NCI-H226 (cell line): ENCODE results near the gene DNHD1.

Experiments
- DNase-seq: peaks from one replicate; pipeline ENCODE4 v3.0.0-alpha.2; 2015

DNHD1 gene, protein sequence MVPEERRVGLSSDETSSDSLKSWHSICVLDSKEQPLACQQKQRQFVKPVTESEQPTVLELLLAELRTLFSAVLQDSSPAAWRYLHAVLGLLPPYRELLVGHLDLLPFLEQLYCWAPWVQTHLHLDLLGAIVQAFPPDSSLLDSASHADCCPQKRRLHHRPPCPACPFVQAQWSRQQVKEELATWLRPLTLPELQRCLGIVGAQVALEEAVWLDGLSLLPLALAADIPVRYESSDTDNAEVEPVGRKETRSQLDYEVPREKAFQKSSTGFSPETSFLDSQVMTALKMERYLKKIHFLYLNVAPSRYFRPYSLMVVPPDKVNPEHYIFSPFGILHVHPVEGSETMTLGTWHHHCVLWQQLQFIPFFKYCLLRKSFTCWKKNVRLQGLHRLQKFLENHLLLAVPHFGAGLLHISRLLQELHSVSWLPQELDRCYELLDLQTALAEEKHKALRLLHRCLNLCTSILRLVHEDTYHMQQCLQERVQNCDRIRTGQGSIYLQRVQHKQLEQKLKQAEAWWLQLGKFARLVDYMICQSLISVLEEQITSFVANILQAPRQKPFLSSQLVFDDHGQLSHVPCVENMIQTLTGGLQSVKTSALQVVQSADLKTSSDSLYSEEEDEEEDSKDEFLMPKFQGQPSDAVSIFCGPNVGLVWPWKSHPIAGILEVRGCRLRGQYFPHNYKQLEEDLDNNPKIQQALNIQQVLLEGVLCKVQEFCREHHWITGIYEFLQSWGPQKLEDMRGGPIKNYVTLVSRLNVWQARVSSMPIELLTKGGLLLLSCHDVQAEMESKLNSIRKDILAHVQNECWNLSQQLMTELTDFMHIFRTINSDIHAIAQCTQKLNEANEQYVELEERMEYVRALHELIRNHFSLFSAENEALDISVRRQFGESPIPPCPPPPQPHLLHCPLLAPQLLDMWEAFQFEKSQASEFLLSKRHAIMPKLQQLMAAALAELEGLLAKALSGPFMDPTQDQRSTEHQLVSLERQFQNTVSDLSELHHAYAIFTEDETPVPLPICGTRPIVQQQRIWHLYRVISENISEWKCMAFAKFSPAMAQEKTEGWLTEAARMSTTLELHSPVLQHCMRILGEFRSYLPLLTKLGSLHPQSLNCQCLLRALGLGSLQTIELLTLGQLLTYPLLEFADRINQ (N-terminal part only)

GRCh38 chr11:6497069-6497839, at the start of gene DNHD1:
Gene DNHD1 (plus strand): TSS chr11:6497280. CDS start chr11:6498216, 936 bp downstream.
- DNase-seq: no peak

- DNase-seq: no peak
Observed at GRCh38 chr11:6448574-6448973, 48.5 kb upstream of the DNHD1 start.

DNA sequence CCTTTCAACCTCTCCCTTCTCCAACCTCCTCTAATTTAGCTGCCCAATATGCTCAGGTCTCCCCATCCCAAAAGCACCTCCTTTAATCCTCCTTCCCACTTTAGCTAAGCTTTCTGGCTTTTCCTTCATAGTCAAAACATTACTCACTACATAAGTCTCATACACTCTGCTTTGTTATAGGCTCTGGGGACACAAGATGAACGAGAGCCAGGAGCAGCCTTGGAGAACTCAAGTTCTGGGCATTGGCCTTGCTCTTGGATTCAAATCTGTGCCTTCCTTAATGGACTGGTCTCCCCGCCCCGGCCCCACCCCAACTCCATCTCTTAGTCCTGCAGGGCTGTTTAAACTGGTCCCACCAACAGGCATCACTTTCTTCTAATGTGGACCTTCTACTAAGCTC, 44.9 kb upstream of the DNHD1 start:
- DNase-seq: no peak

DNA sequence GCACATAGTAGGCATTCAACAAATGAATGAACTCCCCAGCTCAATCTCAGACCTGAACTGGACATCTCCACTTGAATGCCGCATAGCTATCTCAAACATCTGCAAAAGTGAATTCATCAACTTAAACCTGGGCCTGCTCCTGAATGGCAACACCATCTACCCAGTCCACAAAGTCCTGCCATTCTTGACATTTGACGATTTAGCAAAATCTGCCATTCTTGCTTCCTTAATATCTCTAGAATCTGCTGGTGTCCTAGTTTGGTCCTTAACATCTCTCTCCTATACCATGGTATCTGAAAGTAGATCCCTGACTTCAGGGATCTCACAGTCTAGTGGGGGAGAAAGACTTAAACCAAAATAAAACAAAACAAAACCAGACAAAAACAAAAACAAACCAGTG, 43.9 kb upstream of the DNHD1 start:
- DNase-seq: no peak

- DNase-seq: no peak
Observed at GRCh38 chr11:6455070-6455469, 42.0 kb upstream of the DNHD1 start.

- DNase-seq: no peak
Observed at GRCh38 chr11:6456361-6457073, 40.6 kb upstream of the DNHD1 start.

DNA sequence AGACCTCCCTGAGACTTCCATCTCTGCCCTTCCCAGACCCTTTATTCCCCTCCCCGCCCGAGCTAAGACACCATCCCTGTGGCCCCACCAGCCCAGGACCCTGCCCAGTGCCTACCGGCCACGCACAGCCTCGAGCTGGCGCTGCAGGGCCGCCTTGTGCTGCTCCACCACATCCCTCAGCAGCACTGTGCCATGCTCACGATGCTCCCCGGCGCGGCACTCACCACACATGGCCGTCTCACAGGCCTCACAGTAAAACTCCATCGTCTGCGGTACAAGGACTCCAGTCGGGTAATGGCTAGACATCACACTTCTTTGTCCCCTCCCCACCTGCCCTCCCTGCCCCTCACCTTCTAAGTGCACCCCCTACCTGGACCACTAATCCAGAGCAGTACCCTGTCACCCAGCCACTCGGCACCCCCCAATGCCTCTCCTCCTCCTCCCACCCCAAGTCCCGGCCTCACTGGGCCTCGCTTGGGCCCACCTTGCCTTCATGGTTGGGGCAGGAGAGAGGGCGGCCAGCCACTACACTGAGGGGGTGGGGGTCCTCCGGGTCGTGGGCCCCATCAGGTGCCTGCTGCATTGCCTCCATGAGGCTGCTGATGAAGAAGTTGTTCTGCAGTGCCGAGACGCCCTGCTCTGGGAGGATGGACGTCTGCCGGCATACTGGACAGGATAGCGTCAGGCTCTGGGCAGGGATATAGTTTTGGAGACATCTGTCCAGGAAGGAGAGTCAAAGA, 39.3 kb upstream of the DNHD1 start:
- no peak for DNase-seq

DNA sequence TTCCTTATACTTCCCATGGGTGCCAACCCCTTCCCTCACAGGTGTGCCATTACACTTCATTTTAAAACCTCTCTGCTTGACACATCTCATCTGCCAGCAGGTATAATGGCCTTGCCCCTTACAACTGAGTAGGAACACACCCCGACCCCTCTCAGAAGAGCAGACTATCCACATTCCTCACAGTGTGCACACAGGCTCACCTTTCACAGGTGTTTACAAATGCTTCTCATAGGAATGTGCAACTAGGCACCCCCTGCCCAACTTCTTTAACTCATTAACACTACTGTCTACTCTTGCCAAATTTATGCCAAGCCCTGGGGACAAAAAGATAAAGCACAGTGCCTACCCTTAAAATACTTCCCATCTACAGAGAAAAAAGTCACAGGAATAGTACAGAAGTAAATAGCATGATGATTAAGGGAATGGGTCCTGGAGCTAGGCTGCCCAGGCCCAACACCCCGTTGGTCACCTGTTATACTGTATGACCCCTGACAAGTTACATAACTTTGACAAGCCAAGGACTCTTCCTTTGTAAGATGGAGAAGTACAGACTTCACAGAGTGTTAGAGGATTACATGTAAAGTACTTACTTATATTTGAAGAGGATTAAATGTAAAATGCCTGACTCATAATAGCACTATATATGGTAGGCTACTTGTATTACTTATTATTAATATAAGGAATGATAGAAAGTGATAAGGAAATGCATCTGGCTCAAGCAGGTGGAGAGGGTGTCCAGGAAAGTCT, 38.6 kb upstream of the DNHD1 start:
- no peak for DNase-seq

GRCh38 chr11:6459099-6459450, 38.0 kb upstream of the DNHD1 start:
- no peak for DNase-seq

- DNase-seq: peak; percentile 81
Observed at GRCh38 chr11:6468712-6469495, 28.2 kb upstream of the DNHD1 start.

GRCh38 chr11:6469599-6469998, 27.5 kb upstream of the DNHD1 start:
- no peak for DNase-seq

DNA sequence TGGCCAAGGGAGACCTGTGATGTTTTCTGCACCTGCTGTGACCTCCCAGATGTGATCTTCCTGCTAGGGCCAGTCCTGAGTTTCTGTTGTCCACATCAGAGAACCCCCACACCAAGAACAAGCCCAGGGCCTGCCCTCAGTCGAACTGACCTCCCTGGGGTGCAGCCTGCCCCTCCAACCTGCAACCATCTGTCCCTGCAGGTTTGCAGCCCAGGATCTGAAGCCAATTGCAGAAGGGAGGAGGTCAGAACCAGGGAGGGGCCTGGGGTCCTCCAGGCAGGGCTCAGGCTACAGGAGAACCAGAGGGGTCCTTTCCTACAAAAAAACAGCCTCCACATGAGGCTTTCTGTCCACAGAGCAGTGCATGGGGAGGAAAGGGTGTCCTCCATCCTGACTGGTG, 24.1 kb upstream of the DNHD1 start:
- no peak for DNase-seq

- DNase-seq: peak; percentile 62
Observed at GRCh38 chr11:6473451-6474412, 23.3 kb upstream of the DNHD1 start, which contains the start of gene TRIM3. Gene TRIM3 (minus strand): TSS chr11:6473941. CDS start chr11:6465695, 8,246 bp downstream.

DNA sequence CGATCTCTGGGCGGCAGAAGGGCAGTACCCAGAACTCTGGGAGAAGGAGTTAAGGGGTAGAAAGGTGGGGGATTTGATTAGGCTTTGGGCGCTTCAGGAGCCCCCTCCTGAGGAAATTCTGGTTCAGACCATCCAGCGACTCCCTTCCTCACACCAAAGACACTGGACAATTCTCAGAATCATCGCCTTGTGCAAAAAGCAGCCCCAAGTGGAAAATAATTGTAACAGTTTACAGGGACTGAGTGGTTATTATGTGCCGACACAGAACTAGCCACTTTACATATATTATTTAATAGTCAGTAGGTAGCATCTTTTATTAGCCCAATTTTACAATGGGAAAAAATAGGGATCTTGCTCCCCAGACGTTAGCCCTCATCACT, 22.7 kb upstream of the DNHD1 start:
- DNase-seq: no peak

- DNase-seq: no peak
Observed at GRCh38 chr11:6474806-6475500, 22.1 kb upstream of the DNHD1 start.

- no peak for DNase-seq
Observed at GRCh38 chr11:6475936-6476335, 21.1 kb upstream of the DNHD1 start.

DNA sequence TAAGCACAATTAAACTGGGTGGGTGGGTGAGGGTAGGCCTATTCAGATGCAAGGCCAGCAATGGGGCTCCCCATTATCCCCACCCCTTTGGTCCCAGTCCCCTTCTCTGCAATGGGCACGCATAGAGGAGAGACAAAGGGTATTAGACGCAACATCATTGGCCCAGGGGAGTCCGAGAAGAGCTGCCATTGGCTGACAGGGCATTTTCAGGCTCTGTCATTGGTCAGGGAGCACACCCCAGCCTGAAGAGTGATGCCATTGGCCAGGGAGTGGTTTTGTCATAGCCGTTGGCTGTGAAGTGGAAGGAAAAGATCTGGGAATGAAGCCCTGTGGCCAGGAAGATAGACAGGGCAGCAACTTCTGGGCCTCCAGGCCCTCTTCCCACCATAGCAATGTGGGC, 20.5 kb upstream of the DNHD1 start:
- DNase-seq: peak; percentile 11
